ENCODE results near the gene EYS. TPM values are rescaled to one million over a fixed set of nuclear protein-coding genes. Genes with fewer than 3 reads are reported as not detected.

Gene EYS
- total RNA-seq, 3 donors from 2014 or later = 0.16 to 0.61 (median 0.60) TPM

DNA sequence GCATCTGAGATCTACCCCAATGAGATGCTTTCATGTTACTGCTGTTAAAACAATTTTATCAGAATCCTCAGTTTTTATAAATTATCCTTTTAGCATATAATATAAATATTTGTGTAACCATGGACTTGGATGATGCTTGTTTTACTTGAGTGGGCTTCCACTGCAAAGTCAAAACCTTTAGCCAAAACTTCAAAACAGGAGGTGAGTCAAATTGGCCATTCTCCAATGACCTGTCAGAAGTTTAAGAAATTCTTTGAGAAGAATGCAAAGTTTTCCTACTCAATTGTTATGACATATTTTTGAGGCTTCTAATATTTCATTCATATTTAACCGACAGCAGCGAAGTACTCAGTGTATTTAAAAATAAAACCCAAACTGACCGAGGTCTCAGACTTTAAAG, 507.9 kb downstream of the EYS start:
- DNase-seq (no peak), ATAC-seq (no peak)
- no peaks in the 10 kb centered on the region for H3K4me1 ChIP-seq (ENCODE audit: low read depth)
- no peaks in the 10 kb centered on the region for H3K9me3 ChIP-seq
- no peak overlapping the region for H3K4me3 ChIP-seq
- H3K36me3 ChIP-seq (ENCODE audit: low read depth) = no peaks in the 10 kb centered on the region
- TF ChIP-seq, protein P1, sequence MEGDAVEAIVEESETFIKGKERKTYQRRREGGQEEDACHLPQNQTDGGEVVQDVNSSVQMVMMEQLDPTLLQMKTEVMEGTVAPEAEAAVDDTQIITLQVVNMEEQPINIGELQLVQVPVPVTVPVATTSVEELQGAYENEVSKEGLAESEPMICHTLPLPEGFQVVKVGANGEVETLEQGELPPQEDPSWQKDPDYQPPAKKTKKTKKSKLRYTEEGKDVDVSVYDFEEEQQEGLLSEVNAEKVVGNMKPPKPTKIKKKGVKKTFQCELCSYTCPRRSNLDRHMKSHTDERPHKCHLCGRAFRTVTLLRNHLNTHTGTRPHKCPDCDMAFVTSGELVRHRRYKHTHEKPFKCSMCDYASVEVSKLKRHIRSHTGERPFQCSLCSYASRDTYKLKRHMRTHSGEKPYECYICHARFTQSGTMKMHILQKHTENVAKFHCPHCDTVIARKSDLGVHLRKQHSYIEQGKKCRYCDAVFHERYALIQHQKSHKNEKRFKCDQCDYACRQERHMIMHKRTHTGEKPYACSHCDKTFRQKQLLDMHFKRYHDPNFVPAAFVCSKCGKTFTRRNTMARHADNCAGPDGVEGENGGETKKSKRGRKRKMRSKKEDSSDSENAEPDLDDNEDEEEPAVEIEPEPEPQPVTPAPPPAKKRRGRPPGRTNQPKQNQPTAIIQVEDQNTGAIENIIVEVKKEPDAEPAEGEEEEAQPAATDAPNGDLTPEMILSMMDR (IDR thresholded peaks at IDR 0.05) = no peak
- intact Hi-C loops (cut with DNase I, micrococcal nuclease) = no loop called here

DNA sequence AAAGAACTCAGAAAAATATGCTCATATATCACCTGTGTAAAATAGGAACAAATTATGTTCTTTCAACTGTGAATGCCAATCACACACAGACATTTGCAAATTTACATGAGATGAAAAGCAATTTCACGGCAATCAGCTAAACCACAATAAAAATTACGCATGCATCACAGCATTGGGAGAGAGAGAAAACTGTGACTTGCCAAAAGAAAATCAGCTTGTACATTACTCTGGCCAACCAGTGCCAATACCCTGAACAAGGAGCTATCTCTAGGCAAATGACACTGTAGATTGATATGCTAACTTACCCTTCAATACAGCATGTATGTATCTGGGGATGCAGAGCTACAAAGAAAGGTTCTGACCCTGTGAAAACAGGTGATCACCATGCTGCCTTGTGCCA, 515.6 kb downstream of the EYS start:
- no peaks in the 10 kb centered on the region for H3K36me3 ChIP-seq (ENCODE audit: low read depth)
- DNase-seq = no peak

DNA sequence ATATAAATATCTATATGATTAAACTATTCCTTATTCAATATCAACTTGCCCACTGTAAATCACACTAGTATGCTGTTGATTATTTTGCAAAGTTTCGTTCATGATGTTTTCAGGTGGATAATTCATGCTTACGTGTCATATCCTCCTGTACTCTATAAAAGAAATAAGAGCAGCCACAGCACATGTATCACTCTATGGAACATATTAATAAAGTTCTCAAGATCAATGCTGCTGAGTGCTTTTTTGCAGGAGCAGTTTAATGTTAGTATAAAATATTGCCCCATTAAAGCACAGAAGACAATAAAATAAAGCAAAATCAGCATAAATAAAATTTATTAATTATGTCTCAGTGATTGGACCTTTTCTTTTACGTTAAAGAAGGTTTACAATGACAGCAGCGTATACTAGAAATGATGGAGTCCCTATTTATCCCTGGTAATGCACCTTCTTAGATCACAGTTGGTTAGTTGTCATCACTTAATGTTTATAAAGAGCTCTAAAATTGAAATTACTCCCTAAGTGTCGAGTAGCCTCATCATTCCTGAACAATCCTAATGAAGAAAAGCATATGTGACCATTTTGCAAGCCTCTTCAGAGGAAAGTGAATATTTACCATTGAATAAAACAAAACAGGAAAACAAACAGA, 517.7 kb downstream of the EYS start:
- DNase-seq = no peak
- TF ChIP-seq, protein P1 (IDR thresholded peaks at IDR 0.05) = no peak
- H3K4me1 ChIP-seq (ENCODE audit: low read depth) = no peaks in the 10 kb centered on the region
- H3K36me3 ChIP-seq (ENCODE audit: low read depth) = no peaks in the 10 kb centered on the region
- no peak for ATAC-seq
- no peaks in the 10 kb centered on the region for H3K9me3 ChIP-seq
- intact Hi-C loops (cut with DNase I, micrococcal nuclease) = no loop called here
- H3K4me3 ChIP-seq = no peak overlapping the region

More for the DNA sequence above, 515.6 kb downstream of the EYS start:
- intact Hi-C loops (cut with DNase I, micrococcal nuclease) = no loop called here
- TF ChIP-seq, protein P1 (IDR thresholded peaks at IDR 0.05) = no peak
- Histone ChIP-seq H3K9me3 (no peaks in the 10 kb centered on the region), H3K4me3 (no peak overlapping the region), H3K4me1 (ENCODE audit: low read depth) (no peaks in the 10 kb centered on the region)
- no peak for ATAC-seq

DNA sequence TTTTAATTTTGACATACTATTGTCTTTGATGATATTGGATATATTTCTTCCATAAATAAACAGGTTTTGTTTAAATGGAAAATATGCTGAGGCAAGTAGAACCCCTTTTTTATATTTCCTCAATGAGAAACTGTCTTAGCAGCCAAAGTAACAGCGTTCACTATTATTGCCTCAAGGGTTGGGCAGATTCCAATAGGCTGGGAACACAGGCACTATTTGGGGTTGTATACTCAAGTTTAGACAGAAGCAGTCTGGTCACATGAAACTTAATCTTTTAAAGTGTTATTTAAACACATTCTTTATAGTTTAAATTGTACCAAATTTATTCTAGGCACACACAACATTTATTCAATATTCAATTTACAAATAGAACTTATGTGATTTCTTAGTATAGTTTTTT, 520.2 kb downstream of the EYS start:
- Histone ChIP-seq H3K4me3 (no peak overlapping the region), H3K9me3 (no peaks in the 10 kb centered on the region), H3K4me1 (ENCODE audit: low read depth) (no peaks in the 10 kb centered on the region), H3K36me3 (ENCODE audit: low read depth) (no peaks in the 10 kb centered on the region)
- ATAC-seq (no peak), DNase-seq (no peak)
- intact Hi-C loops (cut with DNase I, micrococcal nuclease) = no loop called here
- TF ChIP-seq, protein P1 (IDR thresholded peaks at IDR 0.05) = no peak

DNA sequence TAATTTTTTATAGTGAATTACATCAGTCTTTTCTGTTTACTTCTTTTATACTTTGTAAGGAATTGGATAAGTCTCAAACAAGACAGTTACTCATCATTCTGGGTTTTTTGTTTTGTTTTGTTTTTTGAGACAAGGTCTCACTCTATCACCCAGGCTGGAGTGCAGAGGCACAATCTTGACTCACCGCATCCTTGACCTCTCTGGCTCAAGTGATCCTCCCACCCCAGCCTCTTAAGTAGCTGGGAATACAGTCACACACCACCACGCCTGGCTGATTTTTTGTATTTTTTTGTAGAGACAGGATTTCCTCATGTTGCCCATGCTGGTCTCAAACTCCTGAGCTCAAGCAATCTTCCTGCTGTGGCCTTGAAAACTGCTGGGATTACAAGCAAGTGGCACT, 524.3 kb downstream of the EYS start:
- intact Hi-C loops (cut with DNase I, micrococcal nuclease) = no loop called here
- Histone ChIP-seq H3K4me3 (no peak overlapping the region), H3K36me3 (ENCODE audit: low read depth) (no peaks in the 10 kb centered on the region), H3K4me1 (ENCODE audit: low read depth) (no peaks in the 10 kb centered on the region), H3K9me3 (no peaks in the 10 kb centered on the region)
- TF ChIP-seq, protein P1 (IDR thresholded peaks at IDR 0.05) = no peak
- DNase-seq = no peak
- ATAC-seq = no peak

DNA sequence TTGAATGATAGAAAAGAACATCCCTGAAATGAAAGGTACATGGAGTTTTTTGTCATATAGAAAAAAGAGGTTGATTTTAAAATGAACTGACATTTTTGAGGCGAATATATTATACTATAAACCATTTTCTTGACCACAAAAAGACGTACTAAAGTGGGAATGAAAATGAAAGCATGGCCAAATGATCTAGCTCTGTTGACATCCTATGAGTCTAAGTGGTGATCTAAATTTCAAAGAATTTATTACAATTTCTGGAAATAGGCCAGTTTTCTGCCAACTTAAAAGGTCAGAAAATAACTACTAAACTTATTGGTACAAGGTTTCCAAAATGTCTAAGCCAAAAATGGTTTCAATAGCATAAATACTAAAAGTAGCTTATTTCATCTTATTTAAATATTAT, 536.8 kb downstream of the EYS start:
- H3K4me3 ChIP-seq = no peak overlapping the region
- intact Hi-C loops (cut with DNase I, micrococcal nuclease) = no loop called here
- no peaks in the 10 kb centered on the region for H3K36me3 ChIP-seq (ENCODE audit: low read depth)
- no peaks in the 10 kb centered on the region for H3K9me3 ChIP-seq
- DNase-seq (no peak), ATAC-seq (no peak)
- no peaks in the 10 kb centered on the region for H3K4me1 ChIP-seq (ENCODE audit: low read depth)
- TF ChIP-seq, protein P1 (IDR thresholded peaks at IDR 0.05) = no peak

All from mucosa of descending colon (tissue), 3 donors.